Posterior vena cava (tissue), 2 donors: ENCODE measurements around the gene LCN1. TPM values are rescaled to one million over a fixed set of nuclear protein-coding genes. Genes with fewer than 3 reads are reported as not detected.
"Not testable (repeated sequence)": the region's sequence is repeated elsewhere in the genome, so short reads cannot be mapped to it uniquely, and the experiment has no call there.

Source experiments
- DNase-seq: peaks from one replicate; pipeline ENCODE4 v3.0.0-alpha.2; 2020; ENCODE audit warnings: low spot score
- intact Hi-C, 2 donors: fragments of 100-400 bp; cut with DNase I; formaldehyde crosslinking; loops; one replicate each; pipeline versions ENCODE4 v1.14.1 to v1.14.2; 2022 to 2023
- total RNA-seq, 2 donors: library from RNA; stranded (reverse); fragmentation: NEBNext Ultra II Directional; extraction: Animal tissue kit (Norgen Biotek cat#: 25700); gene quantifications; one replicate each; pipeline ENCODE4 v1.2.1, GENCODE V29; 2021
- donor health status: DM: yes; HTN: yes; CAD: no.
- donor health status: DM: yes; HTN: yes; CAD: no.

The LCN1 gene
- total RNA-seq, 2 donors from 2014 or later, result 2.4 TPM; not detected in 1

DNA sequence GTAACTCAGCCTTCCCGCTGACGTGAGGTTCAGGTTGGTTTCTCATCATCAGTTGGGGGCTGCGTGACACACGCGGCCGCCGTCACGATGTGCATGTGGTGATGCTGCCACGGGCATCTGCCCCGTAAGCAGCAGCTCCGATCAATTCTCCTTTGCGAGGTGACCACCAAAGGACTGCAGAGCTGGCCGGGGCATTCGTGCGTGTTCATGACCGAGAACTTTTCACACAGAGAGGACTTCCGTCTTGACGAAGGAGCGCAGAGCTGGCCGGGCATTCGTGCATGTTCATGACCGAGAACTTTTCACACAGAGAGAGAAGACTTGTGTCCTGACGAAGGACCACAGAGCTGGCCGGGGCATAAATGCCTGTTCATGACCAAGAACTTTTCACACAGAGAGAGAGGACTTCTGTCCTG is 3.8 kb upstream of the LCN1 start:
- intact Hi-C loops, result no loop called here
- peak; percentile 58 for DNase-seq

DNA sequence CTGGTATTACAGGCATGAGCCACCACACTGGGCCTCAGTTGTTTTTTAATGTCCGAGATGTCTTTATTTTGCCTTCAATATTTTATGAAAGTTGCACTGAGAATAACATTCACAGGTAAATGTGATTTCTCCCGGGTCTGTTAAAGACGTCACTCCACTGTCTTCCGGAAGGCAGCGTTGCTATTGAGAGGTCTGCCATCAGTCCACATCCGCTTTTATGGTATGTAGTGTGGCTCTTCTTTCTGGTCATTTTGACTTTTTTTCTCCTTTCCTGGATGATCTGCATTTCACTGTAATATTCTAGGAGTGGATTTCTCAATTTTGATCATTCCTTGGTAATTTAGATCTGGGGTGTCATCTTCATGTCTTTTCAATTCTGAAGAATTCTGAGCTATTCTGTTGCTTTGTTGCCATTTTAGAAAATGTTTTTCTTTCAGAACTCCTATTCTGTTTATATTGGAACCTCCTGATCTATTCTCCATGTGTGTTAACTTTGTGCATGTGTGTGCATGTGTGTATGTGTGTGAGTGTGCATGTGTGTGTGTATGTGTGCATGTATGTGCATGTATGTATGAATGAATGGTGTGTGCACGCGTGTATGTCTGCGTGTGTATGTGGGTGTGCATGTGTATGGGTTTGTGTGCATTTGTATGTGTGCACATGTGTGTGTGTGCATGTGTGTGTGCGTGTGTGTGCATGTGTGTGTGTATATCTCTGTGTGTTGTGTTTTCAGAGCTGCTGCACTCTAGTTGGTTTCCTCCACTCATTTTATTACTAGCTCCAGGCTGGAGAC is 1.9 kb upstream of the LCN1 start:
- DNase-seq, result no peak

DNA sequence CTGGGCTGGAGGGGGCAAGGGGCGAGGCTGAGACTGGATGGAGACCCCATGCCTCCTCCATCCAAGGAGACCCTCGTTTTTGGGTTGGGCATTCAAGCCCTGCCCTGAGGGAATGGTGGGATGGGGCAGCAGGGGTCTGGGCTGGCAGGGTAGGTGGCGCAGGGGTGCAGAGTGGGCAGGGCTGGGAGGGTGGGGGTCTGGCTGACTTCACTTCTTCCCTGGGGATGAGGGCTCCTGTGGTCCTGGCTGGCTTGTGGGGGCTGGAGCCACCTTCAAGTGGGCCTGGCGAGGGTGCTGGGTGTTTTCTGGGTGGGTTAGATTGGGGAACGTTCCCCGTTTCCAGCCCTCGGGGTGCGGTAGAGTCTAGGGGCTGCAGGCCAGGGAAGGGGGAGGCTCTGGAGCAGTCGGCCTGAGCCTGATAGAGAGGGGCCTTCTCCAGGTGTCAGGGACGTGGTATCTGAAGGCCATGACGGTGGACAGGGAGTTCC is 412 bp downstream of the LCN1 start:
- intact Hi-C loops, result no loop called here

More for the DNA sequence above, 1.9 kb upstream of the LCN1 start:
- intact Hi-C loops, result no loop called here

DNA sequence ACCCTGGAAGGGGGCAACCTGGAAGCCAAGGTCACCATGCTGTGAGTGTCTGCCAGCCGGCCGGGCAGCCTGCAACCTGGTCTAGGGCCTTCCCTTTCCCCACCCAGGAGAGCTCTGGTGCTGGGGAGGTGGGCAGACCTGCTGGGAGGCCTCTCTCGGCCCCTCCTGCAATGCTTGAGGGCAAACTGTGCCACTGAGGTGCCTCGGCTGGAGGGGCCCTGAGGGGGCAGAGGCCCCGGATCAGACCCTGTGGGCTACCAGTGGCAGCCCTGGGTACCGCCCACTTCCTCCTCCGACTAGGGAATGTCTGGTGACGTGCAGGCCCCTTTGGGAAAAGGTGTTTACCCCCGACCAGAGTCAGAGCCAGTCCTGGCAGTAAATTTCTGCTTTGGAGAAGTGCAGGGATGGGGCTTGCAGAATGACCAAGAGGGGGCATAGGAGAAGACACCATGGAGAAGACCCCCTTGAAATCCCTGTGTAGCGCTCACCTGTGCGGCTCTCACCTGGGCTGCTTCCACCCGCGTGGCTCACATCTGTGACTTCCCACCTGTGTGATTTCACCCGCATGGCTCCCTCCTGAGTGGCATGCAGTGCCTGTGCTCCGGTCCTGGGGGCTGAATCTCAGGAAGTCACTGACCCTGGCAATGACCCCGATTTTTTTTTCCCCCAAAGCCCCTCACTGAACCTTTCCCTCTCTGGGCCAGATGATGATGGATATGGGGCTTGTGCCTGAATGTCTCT is 1.1 kb downstream of the LCN1 start:
- intact Hi-C loops, result no loop called here
- DNase-seq, result peak; percentile 50

More for the DNA sequence above, 412 bp downstream of the LCN1 start:
- DNase-seq, result peak; percentile 59

DNA sequence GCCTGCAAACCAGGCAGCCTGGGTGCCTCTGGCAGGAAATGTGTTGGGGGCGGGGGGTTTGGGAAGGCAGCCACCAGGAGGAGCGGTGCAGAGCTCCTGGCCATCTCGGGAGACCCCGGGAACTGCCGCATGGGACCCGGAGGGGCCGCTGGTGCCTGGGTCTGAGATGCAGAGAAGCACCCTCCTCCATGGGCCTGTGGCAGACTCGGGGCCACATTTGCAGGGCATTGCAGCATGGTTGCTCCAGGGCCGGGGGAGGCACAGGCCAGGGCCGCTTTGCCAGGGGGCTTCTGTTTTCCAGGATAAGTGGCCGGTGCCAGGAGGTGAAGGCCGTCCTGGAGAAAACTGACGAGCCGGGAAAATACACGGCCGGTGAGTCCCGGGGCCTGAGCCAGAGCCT is 1.7 kb downstream of the LCN1 start:
- intact Hi-C loops, result no loop called here

DNA sequence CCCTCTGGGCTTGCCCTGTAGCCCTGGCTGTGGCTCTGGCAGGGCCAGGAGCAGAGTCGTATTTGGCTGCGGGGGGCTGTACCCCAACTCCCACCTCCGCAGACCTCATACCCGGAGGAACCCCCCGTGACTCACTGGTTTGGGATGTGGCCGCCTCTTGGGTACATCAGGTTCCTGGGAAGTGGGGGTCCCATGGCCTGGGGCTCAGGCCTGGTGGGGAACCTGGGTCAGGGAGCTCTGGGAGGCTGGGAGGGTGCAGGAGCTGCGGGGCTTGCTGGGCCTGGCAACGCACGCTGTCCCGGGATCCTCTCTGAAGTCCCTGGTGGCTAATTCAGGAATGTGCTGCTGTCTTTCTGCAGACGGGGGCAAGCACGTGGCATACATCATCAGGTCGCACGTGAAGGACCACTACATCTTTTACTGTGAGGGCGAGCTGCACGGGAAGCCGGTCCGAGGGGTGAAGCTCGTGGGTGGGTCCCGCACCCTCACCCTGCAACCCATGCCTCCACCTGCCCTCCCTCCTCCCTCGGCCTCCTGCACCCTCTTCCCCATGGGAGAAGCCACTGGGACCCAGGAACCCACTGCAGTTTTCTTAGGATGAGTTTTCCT is 2.4 kb downstream of the LCN1 start:
- intact Hi-C loops, result no loop called here

More for the DNA sequence above, 1.7 kb downstream of the LCN1 start:
- DNase-seq, result peak; percentile 78

DNA sequence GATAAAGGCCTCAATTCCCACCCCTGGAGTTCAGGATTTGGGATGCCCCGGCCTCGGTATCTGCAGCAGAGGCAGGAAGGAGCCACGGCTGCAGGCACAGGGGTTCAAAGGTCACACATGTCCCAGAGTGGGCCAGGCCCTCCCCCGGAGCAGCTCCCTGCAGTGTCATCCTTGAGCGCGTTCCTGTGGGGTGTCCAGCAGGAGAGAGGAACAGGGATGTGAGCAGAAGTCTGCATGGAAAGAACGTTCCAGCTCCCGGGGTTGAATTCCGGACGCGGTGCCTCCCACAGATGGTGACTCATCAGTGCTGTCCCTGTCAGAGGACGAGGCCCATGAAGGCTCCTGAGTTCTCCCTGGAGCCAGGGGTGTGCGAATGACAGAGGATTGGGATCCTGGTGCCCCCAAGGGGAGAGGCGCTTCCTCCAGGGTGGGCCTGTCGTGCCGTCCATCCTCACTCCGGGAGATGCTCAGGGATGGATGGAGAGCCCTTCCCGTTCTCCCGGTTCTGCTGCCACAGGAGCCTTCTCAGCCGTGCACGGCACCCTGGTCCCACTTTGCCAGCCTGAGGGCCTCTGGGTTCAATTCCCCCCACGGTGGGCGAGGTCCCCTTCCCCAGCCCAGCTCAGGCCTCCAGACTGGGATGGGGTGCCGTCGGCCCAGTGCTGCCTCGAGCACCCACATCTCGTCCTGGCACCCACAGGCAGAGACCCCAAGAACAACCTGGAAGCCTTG is 3.1 kb downstream of the LCN1 start:
- intact Hi-C loops, result no loop called here
- DNase-seq, result peak; percentile 69

More for the DNA sequence above, 2.4 kb downstream of the LCN1 start:
- DNase-seq, result peak; percentile 71

DNA sequence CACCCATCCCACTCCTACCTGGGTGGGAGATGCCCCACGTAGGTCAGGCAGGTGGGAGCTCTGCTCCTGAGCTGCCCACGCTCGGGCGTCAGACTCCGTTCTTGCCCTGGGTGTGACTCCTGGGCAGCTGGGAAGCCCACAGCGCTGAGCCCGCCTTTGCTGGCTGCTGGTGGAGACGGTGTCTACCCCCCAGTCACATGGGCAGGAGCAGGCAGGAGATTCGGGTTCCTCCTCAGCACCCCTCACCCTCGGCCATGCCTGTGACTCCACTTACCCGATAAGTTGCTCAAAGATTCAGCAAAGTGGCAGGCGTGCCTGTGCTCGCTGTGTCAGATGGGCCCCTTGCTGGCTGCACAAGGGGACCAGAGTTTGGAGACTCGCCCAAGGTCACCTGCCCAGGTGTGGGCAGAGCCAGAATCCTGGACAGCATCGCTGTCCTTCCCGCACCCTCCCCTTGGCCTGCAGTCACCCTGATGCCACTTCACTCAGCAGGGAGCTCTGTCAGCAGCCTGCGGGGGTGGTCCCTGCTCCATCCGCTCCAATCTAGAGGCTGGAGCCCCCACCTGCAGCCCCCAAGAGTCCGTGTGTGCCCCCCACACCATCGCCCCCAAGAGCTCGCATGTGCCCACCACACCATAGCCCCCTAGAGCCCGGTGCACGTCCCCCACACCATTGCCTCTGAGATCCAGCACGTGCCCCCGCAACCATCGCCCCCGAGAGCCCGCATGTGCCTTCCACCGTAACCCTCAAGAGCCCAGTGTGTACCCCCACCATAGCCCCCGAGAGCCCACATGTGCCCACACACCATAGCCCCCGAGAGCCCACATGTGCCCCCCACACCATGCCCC is 4.2 kb downstream of the LCN1 start:
- intact Hi-C loops, result no loop called here
- DNase-seq, result peak; percentile 70

DNA sequence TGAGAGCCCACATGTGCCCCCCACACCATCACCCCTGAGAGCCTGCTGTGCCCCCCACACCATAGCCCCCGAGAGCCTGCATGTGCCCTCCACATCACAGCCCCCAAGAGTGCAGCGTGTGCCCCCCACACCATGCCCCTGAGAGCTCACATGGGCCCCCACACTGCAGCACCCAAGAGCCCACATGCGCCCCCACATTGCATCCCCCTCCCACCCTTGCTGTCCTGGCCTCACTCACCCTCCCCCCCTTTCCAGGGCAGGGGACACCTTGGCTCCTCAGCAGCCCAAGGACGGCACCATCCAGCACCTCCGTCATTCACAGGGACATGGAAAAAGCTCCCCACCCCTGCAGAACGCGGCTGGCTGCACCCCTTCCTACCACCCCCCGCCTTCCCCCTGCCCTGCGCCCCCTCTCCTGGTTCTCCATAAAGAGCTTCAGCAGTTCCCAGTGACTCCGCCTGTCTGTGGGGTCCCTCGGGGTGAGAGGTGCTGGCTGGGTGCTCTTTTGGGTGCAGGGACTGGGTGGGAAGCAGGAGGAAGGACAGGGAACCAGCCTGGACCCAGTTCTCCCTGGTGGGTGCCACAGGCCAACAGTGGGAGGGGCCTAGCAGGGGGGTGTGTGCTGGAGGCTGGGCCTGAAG is 5.0 kb downstream of the LCN1 start:
- intact Hi-C loops, result no loop called here
- DNase-seq, result peak; percentile 67

DNA sequence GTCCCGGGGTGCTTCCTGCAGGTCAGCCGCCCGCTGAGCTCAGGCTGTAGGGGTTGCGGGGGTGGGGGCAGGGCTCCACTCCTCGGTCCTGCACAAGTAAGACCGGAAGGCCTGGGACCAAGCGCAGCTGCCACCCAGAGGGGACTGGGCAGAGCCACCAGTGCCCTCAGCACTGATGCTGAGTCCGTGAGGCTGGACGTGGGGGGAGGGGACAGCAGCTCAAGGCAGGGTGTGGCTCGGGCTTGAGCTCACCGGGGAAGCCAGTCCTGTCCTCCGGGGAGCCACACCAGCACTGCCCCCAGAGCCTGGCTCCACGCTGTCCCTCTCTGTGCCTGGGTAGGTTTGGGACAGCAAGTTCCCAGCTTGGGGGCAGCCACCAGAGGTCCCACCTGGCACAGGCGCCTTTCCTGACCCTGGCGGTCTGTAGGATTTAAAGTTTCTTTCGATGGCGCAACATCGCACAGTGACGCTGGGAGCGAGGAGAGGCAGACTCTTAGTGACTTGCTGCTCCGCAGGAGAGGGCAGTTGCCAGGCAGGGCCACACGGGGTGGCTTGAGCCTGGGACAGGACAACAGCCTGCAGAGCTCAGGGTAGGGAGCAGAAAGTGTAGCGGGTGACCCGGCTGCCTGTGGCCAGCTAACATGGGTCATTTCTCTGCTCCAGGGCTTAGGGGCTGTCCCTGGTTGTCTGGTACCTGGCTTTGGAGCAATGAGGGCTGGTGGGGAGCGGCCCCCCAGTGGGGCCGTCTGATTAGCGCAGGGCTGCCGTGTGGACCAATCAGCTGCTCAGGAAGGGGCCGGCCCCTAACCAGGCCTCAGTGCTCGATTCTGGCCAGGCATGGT is 5.7 kb downstream of the LCN1 start:
- intact Hi-C loops, result no loop called here
- DNase-seq, result peak; percentile 46

DNA sequence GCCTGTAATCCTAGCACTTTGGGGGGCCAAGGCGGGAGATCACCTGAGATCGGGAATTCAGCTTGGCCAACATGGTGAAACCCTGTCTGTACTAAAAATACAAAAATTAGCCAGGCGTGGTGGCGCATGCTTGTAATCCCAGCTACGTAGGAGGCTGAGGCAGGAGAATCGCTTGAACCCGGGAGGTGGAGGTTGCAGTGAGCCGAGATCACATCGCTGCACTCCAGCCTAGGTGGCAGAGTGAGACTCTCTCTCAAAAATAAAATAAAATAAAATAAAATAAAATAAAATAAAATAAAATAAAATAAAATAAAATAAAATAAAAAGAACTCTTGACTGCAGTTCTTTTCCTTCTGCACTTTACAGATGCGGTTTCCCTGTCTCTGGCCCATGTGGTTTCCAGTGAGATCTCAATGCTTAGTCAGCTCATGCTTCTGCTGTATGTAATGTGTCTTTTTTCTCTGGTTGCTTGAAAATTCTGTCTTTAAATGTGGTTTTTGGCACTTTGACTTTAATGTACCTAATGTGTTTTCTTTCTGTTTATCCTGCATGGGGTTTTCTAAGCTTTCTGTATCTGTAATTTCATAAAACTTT is 7.7 kb downstream of the LCN1 start:
- peak; percentile 59 for DNase-seq
- intact Hi-C loops, result not testable (repeated sequence)

DNA sequence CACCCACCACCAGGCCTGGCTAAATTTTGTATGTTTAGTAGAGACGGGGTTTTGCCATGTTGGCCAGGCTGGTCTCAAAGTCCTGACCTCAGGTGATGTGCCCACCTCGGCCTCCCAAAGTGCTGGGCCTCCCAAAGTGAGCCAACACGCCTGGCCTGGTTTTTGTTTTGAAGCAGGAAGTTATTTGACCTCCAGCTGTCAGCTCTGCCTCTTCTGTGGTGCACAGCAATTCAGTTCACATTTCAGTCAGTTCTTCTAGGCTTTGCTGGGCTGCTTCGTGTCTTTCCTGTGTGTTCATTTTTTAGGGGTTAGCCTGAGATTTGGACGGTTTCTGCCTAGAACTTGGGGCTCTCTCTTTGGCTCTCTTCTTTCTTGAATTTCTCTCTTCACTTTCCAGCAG is 8.9 kb downstream of the LCN1 start:
- DNase-seq, result peak; percentile 17
- intact Hi-C loops, result no loop called here

DNA sequence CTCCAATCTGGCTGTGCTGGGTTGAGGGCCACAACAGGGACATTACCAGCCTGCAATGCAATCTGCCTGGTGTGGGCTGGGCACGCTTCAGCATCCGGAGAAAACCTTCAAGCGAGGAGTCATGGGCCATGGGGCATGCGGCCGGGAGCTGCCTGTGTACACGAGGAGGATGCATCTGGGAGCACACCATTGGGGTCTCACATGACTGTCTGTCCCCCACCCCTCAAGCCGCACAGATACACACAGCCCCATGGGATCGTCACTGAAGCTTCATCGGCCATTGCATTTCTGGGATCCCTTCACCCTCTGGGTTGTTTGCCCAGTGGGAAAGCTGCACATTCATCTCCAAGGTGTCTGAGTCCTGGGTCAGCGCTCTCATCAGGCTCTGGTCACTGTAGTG is 9.9 kb downstream of the LCN1 start:
- DNase-seq, result peak; percentile 43
- intact Hi-C loops, result no loop called here

DNA sequence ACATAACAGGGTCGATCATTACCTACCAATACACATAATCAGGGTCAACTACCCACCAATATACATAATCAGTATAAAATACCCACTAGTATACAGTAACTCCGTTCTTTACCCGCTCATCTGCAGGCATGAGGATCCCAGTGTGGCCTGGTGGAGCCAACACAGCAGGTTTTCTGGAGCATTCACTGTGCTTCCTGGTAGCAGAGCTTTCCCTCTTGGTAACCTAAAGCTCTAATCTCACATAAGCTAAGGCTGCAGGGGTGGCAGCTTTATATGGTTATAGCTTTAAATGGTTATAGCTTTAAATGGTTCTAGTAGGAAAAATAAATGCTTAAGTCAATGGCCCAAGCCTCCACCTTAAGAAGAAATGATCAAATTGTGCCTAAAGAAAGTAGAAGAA is 11.9 kb downstream of the LCN1 start:
- intact Hi-C loops, result no loop called here
- no peak for DNase-seq

DNA sequence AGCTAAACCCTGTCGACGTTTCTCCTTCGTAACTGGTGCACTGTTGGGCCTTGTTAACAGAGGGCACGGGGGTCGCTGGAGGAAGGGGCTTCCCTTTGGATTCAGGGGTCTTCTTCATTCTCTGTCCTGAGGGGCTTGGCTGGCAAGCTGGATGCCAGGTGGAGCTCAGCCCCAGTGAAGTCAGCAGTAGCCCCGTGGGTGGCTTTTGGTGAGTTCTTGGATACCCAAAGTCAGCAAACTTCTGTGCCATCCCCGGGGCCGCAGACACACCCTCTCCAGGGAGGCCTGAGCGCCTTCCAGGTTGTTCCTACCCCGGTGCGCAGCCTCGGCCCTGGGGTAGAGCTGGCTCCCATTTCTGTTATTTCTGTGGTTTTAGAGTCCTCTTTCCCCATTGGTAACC is 12.4 kb downstream of the LCN1 start:
- DNase-seq, result peak; percentile 79
- intact Hi-C loops, result no loop called here

DNA sequence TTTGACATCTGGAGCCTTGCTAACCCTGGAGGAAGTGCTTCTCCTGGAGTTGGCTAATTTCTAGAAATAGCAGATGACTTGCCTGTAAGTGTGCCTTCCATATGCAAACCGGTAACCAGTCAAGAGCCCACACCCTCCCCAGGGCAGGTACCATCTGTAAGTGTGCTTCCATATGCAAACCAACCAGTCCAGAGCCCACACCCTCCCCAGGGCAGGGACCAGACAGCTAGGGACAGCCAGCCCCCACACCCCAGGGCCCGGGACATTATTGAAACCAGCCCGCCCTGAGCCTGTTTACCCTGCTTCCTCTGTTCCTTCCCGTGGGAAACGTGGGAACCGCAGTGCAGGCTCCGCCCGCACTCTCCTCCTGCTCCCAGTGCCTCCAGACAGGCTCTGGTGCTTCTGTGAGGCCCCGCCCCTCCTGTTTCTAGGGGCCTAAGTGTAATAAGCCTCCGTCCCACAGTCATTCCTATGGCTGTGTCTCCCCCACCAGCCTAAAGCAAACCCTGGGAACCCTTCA is 13.0 kb downstream of the LCN1 start:
- DNase-seq, result peak; percentile 63
- intact Hi-C loops, result not testable (repeated sequence)

DNA sequence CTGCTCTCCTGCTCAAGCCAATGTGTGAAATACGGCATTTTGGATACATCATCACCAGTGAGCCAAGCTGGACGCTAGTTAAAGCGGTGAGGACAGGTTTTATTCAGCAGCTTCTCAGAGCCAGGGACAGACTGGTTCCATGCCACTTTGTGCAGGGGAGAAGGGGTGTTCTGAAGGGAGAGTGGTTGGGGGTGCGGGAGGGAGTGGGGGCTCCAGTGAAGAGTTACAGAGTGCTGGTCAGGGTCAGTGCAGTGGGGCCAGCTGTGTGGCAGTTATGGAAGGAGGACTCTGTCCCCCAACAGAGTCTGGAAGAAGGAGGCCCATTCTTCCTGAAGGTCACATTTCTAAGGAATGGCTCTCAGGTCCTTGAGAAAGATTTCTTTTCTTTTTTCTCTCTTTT is 13.6 kb downstream of the LCN1 start:
- intact Hi-C loops, result not testable (repeated sequence)
- DNase-seq, result peak; percentile 75
